Endothelial cell of umbilical vein (primary cell): ENCODE data around the gene TBC1D30. TPM values are rescaled to one million over a fixed set of nuclear protein-coding genes. Genes with fewer than 3 reads are reported as not detected.

ENCODE experiments used
- BruUV-seq: library from RNA; stranded (reverse); fragments of 400-500 nt; replicated peaks from 2 replicates; lab custom pipeline; 2021; lab: Mats Ljungman, UMichigan
- CTCF ChIA-PET: fragments of 300-600, 350-600 bp; sonication (Branson Sonifier 250); formaldehyde crosslinking; loops from one replicate; lab custom pipeline; 2021; ENCODE audit warnings: antibody characterized with exemption, inconsistent platforms; lab: Charles Lee
- POLR2A ChIA-PET: fragments of 300-600, 350-600 bp; sonication (Branson Sonifier 250); formaldehyde crosslinking; loops from one replicate; lab custom pipeline; 2021; ENCODE audit warnings: antibody characterized with exemption, inconsistent platforms; lab: Charles Lee
- DNase-seq: peaks from one replicate; pipeline ENCODE4 v3.0.0-alpha.2; 2011; ENCODE audit warnings: low read depth, low spot score
- FAIRE-seq: peaks from 2 replicates; lab custom pipeline; 2011; peaks lifted over from hg19 to GRCh38; lab: Jason Lieb, UNC
- H2AFZ ChIP-seq: 2 replicates; pipeline ENCODE4 v1.6.0; 2012; ENCODE audit warnings: low read depth, low read length, control low read depth, inconsistent platforms
- H3K27ac ChIP-seq: 2 replicates; pipeline ENCODE4 v1.5.1; 2011; ENCODE audit warnings: low read depth, mild to moderate bottlenecking, control low read depth, low read length, moderate library complexity; ENCODE audit not compliant: insufficient read depth
- H3K27me3 ChIP-seq, 2 experiments: 2 replicates each; pipeline versions ENCODE4 v1.6.0 to v1.6.1; 2011; ENCODE audit warnings: low read length in 2 of 2, mixed read lengths in 1 of 2; ENCODE audit not compliant: control insufficient read depth in 2 of 2, insufficient read depth in 2 of 2
- H3K36me3 ChIP-seq, 2 experiments: 2 replicates in 1 of 2; 3 replicates in 1 of 2; pipeline ENCODE4 v1.5.1; 2011; ENCODE audit warnings: low read length in 2 of 2, mild to moderate bottlenecking in 1 of 2, moderate library complexity in 1 of 2; ENCODE audit not compliant: control insufficient read depth in 2 of 2, insufficient read depth in 2 of 2; ENCODE audit errors: extremely low read depth in 1 of 2
- H3K4me1 ChIP-seq: 3 replicates; pipeline ENCODE4 v1.5.1; 2011; ENCODE audit warnings: mild to moderate bottlenecking, low read length; ENCODE audit not compliant: control insufficient read depth, insufficient read depth; ENCODE audit errors: extremely low read depth
- H3K4me2 ChIP-seq: 2 replicates; pipeline ENCODE4 v1.6.1; 2011; ENCODE audit warnings: low read length, control low read depth, mixed read lengths; ENCODE audit not compliant: insufficient read depth
- H3K4me3 ChIP-seq, 3 experiments: fragments of 200-600 bp in 1 of 3; sonication (generic), shearing (Covaris generic) in 1 of 3; replicated peaks in 1 of 3; 2 replicates each; pipeline ENCODE4 v1.5.1; 2011 to 2016; ENCODE audit warnings: control low read depth in 3 of 3, low read length in 3 of 3, mild to moderate bottlenecking in 2 of 3, inconsistent platforms in 1 of 3, low read depth in 1 of 3, moderate library complexity in 1 of 3; ENCODE audit not compliant: insufficient read depth in 1 of 3
- H3K79me2 ChIP-seq: 2 replicates; pipeline ENCODE4 v1.6.0; 2012; ENCODE audit warnings: low read length, inconsistent platforms; ENCODE audit not compliant: control insufficient read depth, insufficient read depth
- H3K9ac ChIP-seq: replicated peaks from 2 replicates; pipeline ENCODE3; 2011; ENCODE audit warnings: low read length, control low read depth; ENCODE audit not compliant: insufficient read depth; ENCODE audit errors: extremely low read depth
- H3K9me1 ChIP-seq: replicated peaks from 3 replicates; pipeline ENCODE4 v1.6.0; 2011; ENCODE audit warnings: mild to moderate bottlenecking, low read length; ENCODE audit not compliant: control insufficient read depth, insufficient read depth; ENCODE audit errors: extremely low read depth
- H3K9me3 ChIP-seq: replicated peaks from 2 replicates; pipeline ENCODE4 v1.5.1; 2012; ENCODE audit warnings: low read length, inconsistent platforms; ENCODE audit not compliant: control insufficient read depth, insufficient read depth
- H4K20me1 ChIP-seq: replicated peaks from 2 replicates; pipeline ENCODE3; 2011; ENCODE audit warnings: mild to moderate bottlenecking, low read length; ENCODE audit not compliant: control insufficient read depth, insufficient read depth; ENCODE audit errors: extremely low read depth
- EZH2 ChIP-seq: IDR thresholded peaks from 2 replicates; pipeline ENCODE4 v1.6.1; 2012; ENCODE audit warnings: borderline replicate concordance, low read depth, mild to moderate bottlenecking, moderate library complexity, low read length, inconsistent platforms; ENCODE audit not compliant: severe bottlenecking
- FOS ChIP-seq: IDR thresholded peaks from 2 replicates; pipeline ENCODE4 v1.6.1; 2011; ENCODE audit warnings: mild to moderate bottlenecking, low read length, moderate library complexity, borderline replicate concordance; ENCODE audit not compliant: insufficient read depth
- GATA2 ChIP-seq: IDR thresholded peaks from 2 replicates; pipeline ENCODE4 v1.7.0; 2011; ENCODE audit warnings: low read depth, mild to moderate bottlenecking, moderate library complexity, mixed read lengths, low read length; ENCODE audit not compliant: insufficient read length, insufficient read depth
- JUN ChIP-seq: IDR thresholded peaks from 2 replicates; pipeline ENCODE4 v1.6.1; 2011; ENCODE audit warnings: borderline replicate concordance, low read depth; ENCODE audit not compliant: insufficient read length, insufficient read depth
- MYC ChIP-seq: IDR thresholded peaks from one replicate; pipeline ENCODE4 v1.6.1; 2011; ENCODE audit warnings: mild to moderate bottlenecking, low read depth, low read length
- POLR2A ChIP-seq: IDR thresholded peaks from 2 replicates; pipeline ENCODE4 v1.6.1; 2012; ENCODE audit warnings: low read depth, mild to moderate bottlenecking, control low read depth, low read length
- POLR2AphosphoS5 ChIP-seq: IDR thresholded peaks from 2 replicates; pipeline ENCODE4 v1.6.1; 2012; ENCODE audit warnings: low read depth, mild to moderate bottlenecking, control low read depth, low read length, moderate library complexity; ENCODE audit not compliant: insufficient read depth
- dilution Hi-C: fragments of 300-500 bp; cut with MboI; formaldehyde crosslinking; loops from one replicate; pipeline ENCODE4 v1.15.0; 2019; ENCODE audit warnings: low sequenced_read_pairs; ENCODE audit not compliant: extremely low pct_ligation_motif_present
- intact Hi-C: fragments of 100-400 bp; cut with micrococcal nuclease; formaldehyde crosslinking; loops from one replicate; pipeline ENCODE4 v1.10.0; 2022
- polyA plus RNA-seq, 4 experiments: library from polyadenylated mRNA; depleted of rRNA in 3 of 4; stranded (reverse) in 3 of 4; unstranded in 1 of 4; fragments of >200 nt; gene quantifications; 2 replicates each; pipeline versions ENCODE4 v1.2.1 to v1.2.3, GENCODE V29; 2011 to 2012; ENCODE audit warnings: missing spikeins in 1 of 4
- total RNA-seq: library from RNA; stranded (reverse); gene quantifications from 2 replicates; pipeline ENCODE4 v1.2.3, GENCODE V29; 2021
- TF ChIP-seq, protein P1 (sequence below): IDR thresholded peaks from 2 replicates; pipeline ENCODE4 v1.6.1; 2011; ENCODE audit not compliant: insufficient read depth, insufficient read length
- TF ChIP-seq, protein P2 (sequence below), 2 donors: IDR thresholded peaks; 1 replicate in 1 of 2; 2 replicates in 1 of 2; pipeline ENCODE4 v1.5.1; 2011; ENCODE audit warnings: low read length in 2 of 2, mild to moderate bottlenecking in 2 of 2, moderate library complexity in 2 of 2, control low read depth in 1 of 2, inconsistent platforms in 1 of 2, low read depth in 1 of 2; ENCODE audit not compliant: insufficient read depth in 1 of 2; ENCODE audit errors: extremely low read depth in 1 of 2

The TBC1D30 gene
- total and polyA plus RNA-seq, 2 donors (not counting 3 experiments of a cell fraction or from before 2014, with no cell fraction given), result 4.4 to 7.6 TPM

DNA sequence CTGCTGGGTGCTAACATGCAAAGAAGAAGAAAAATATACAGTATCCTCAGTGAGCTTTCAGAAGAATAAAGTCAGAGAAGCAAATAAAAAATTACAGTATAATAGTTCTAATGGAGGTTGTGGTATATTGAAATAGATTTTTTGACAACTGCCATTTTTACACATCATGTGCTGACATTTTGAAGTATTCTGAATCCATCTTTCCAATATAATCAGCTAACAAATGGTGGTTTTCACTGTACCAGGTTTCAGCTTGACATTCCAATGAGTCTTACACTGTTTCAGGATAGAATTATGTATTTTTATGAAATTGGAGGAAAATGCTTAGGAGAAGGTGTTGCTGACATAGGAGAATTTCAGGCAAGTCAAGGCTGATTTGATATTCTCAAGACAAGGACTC lies 26.3 kb upstream of the TBC1D30 start:
- H3K4me3 ChIP-seq, result no peak overlapping the region
- dilution Hi-C loops, result no loop called here
- ChIA-PET CTCF (interaction anchor here (0.9 to 2.3 kb wide), 3 partner anchors 9 to 325 kb away, joined by 3 to 18 read pairs (median 5); no protein-coding TSS in a partner anchor), POLR2A (no interaction called here)
- H2AFZ ChIP-seq, result no peak overlapping the region
- no peak for DNase-seq
- H3K79me2 ChIP-seq, result no peaks in the 10 kb centered on the region
- H3K4me2 ChIP-seq, result no peak overlapping the region
- H4K20me1 ChIP-seq, result no peaks in the 10 kb centered on the region
- H3K27ac ChIP-seq, result no peak overlapping the region
- H3K27me3 ChIP-seq, result no peaks in the 10 kb centered on the region
- H3K9me3 ChIP-seq, result no peaks in the 10 kb centered on the region
- no peaks in the 10 kb centered on the region for H3K9me1 ChIP-seq
- no peaks in the 10 kb centered on the region for H3K4me1 ChIP-seq
- no TSS peak for BruUV-seq
- TF ChIP-seq, protein P1, sequence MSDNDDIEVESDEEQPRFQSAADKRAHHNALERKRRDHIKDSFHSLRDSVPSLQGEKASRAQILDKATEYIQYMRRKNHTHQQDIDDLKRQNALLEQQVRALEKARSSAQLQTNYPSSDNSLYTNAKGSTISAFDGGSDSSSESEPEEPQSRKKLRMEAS, result no peak
- TF ChIP-seq EZH2, result no peak
- no peak for TF ChIP-seq MYC
- TF ChIP-seq, protein P2, sequence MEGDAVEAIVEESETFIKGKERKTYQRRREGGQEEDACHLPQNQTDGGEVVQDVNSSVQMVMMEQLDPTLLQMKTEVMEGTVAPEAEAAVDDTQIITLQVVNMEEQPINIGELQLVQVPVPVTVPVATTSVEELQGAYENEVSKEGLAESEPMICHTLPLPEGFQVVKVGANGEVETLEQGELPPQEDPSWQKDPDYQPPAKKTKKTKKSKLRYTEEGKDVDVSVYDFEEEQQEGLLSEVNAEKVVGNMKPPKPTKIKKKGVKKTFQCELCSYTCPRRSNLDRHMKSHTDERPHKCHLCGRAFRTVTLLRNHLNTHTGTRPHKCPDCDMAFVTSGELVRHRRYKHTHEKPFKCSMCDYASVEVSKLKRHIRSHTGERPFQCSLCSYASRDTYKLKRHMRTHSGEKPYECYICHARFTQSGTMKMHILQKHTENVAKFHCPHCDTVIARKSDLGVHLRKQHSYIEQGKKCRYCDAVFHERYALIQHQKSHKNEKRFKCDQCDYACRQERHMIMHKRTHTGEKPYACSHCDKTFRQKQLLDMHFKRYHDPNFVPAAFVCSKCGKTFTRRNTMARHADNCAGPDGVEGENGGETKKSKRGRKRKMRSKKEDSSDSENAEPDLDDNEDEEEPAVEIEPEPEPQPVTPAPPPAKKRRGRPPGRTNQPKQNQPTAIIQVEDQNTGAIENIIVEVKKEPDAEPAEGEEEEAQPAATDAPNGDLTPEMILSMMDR (IDR thresholded peaks at IDR 0.05; ENCODE audit: extremely low read depth in 1 of 2, insufficient read depth in 1 of 2, low read depth in 1 of 2, low read length in 2 of 2), result no peak
- no peak for TF ChIP-seq GATA2
- no peak for TF ChIP-seq JUN
- TF ChIP-seq POLR2A, result no peak
- no peak for TF ChIP-seq FOS
- no peak for TF ChIP-seq POLR2AphosphoS5
- intact Hi-C loops, result no loop called here
- FAIRE-seq, result no peak
- no peaks in the 10 kb centered on the region for H3K36me3 ChIP-seq
- H3K9ac ChIP-seq, result no peak overlapping the region
